Ramos (cell line): ENCODE data around the gene KMT2C.
"Not testable (repeated sequence)": the region's sequence is repeated elsewhere in the genome, so short reads cannot be mapped to it uniquely, and the experiment has no call there.

Source experiments
- in situ Hi-C: fragments of 300-500 bp; cut with MboI; formaldehyde crosslinking; loops from one replicate; pipeline ENCODE4 v1.14.3; 2022; ENCODE audit warnings: low sequenced_read_pairs; ENCODE audit not compliant: unreplicated experiment

KMT2C gene

GRCh38 chr7:152442330-152442835 is 6.6 kb upstream of the KMT2C start:
- in situ Hi-C loops = no loop called here

GRCh38 chr7:152441810-152442209 is 6.0 kb upstream of the KMT2C start:
- in situ Hi-C loops = not testable (repeated sequence)

GRCh38 chr7:152441168-152441567 is 5.4 kb upstream of the KMT2C start:
- in situ Hi-C loops = not testable (repeated sequence)

GRCh38 chr7:152438017-152438416 is 2.2 kb upstream of the KMT2C start:
- in situ Hi-C loops = not testable (repeated sequence)

- in situ Hi-C loops = not testable (repeated sequence)
These were observed 1.2 kb upstream of the KMT2C start for GRCh38 chr7:152436931-152437575.

GRCh38 chr7:152436111-152436930 is 518 bp upstream of the KMT2C start:
- in situ Hi-C loops = no loop called here

- in situ Hi-C loops = not testable (repeated sequence)
These were observed 1.1 kb downstream of the KMT2C start for GRCh38 chr7:152434511-152435383.

GRCh38 chr7:152433721-152434490 is 1.9 kb downstream of the KMT2C start:
- in situ Hi-C loops = not testable (repeated sequence)

- in situ Hi-C loops = not testable (repeated sequence)
These were observed 3.1 kb downstream of the KMT2C start for GRCh38 chr7:152432735-152433134.

GRCh38 chr7:152430854-152431253 is 4.9 kb downstream of the KMT2C start:
- in situ Hi-C loops = no loop called here

- in situ Hi-C loops = not testable (repeated sequence)
These were observed 5.7 kb downstream of the KMT2C start for GRCh38 chr7:152430118-152430517.

GRCh38 chr7:152424348-152425108 is 11.3 kb downstream of the KMT2C start:
- in situ Hi-C loops = no loop called here

- in situ Hi-C loops = no loop called here
These were observed 11.8 kb downstream of the KMT2C start for GRCh38 chr7:152423991-152424347.

- in situ Hi-C loops = not testable (repeated sequence)
These were observed 12.6 kb downstream of the KMT2C start for GRCh38 chr7:152423171-152423570.

GRCh38 chr7:152420950-152421349 is 14.9 kb downstream of the KMT2C start:
- in situ Hi-C loops = not testable (repeated sequence)

GRCh38 chr7:152419473-152420429 is 16.1 kb downstream of the KMT2C start:
- in situ Hi-C loops = no loop called here

- in situ Hi-C loops = no loop called here
These were observed 21.0 kb downstream of the KMT2C start for GRCh38 chr7:152414779-152415178.

- in situ Hi-C loops = no loop called here
These were observed 24.4 kb downstream of the KMT2C start for GRCh38 chr7:152411389-152411788.
